Measurements from ENCODE around the gene AGAP3.

The AGAP3 gene

DNA sequence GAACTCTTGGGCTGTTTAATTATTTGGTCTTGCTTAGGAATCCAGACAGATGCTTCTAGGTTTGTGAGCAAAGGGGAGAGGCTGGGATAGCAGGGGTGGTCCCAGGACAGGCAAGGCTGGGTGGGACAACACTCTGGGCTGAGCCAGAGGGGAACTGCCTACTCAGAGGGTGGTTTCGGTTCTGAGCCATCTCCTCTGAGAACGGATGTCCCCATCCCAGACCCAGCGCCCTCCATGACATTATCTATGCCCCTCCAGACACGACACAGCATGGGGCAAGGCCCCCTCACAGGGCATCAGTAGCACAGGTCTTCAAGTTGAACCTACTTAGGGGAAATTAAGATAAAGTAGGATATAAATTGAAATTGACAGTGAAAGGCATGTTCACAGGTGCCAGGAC is 93.7 kb downstream of the AGAP3 start:
- DNase-seq (ENCODE audit: low read depth in 2 of 2) = no peak

DNA sequence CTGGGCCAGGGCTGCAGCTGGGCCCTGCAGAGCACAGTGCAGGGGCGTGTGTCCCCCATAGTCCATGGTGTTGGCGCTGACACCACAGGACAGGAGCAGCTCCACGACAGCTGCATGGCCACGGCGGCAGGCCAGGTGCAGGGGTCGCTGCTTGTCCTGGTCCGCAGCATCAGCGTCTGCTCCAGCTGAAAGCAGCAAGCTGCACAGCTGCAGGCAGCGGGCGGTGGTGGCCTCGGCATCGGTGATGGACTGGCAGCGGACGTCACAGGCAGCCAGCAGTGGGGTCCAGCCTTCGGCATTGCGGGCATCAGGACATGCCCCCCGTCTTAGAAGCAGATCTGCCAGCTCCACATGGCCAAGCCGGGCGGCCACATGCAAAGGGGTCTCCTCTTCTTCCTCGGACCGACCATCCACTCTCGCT is 94.7 kb downstream of the AGAP3 start:
- no peak for DNase-seq (ENCODE audit: low read depth in 2 of 2)

DNA sequence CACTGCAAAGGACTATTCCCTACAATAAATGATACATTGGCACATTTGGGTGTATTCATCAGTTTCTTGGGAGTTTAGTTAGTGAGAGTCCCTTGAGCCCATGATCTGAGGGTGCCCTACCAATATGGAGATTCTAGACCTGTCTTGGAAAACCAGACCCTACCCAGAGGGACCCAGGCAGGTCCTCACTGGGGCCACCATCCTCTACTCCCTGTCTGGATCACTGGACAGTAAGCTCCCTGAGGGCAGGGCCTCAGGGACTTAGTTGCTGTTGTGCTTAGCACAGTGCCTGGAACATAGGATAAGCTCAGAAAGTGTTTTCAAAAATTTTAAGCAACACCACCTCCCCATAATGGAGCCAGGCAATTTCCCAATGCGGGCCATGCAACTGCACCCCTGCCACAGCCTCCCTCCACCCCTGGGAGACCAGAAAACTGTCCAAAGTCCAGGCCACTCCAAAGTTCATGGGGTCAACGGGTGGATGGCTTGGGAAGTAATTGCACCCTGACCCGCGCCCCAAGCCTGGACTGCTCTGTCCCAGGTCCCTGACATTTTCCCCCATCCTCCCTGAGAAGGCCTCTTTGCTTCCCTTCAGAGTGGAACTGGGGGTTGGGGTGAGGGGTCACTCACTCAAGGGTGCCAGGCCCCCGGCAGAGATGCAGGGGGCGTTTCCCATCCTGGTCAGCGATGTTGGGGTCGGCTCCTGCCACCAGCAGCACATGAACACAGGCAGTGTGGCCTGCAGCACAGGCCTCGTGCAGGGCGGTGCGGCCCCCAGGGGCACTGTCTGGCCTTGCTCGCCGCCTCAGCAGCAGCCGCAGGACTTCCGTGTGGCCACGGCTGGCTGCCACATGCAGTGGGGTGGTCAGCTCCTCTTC is 99.7 kb downstream of the AGAP3 start:
- DNase-seq (ENCODE audit: low read depth in 2 of 2) = no peak

DNA sequence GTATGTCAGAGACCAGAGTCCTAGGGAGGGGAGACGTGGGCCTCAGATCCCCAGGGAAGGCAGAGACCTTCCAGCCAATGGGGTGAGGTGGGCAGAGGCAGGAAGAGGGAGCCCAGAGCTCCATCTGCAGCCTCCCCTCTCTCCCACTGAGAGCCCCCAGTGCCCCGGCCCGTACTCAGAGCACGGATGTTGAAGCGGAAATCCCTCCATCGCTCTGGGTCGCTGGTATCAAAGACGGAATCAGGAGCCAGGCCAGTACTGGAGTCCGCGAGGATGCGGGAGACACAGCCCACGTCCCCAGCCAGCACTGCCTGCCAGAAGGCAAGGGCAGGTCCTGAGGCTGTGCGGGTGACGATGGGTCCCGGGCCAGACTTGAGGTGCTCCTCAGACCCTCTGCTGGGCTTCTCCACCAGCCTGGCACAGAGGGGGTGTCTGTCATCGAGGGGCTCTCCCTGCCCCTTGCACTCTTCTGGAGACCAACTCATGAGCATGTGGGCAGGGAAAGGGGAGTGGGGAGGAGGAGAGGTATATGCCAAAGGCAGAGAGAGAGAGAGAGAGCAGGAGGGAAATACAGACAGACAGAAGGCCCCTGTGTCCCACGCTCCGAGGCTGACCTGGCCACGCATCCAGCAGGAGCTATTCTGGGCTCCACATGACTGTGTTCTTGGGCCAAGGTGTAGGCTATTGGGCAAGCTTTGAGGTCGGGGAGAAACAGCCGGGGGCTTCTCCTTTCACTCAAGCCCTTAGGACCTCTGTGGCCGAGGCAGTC is 100.5 kb downstream of the AGAP3 start, which contains the start of gene ASB10:
TSS of gene ASB10 (minus strand) at position 611 of the 769 bp plus-strand sequence. CDS start at position 491, 120 bp downstream.
- no peak for DNase-seq (ENCODE audit: low read depth in 2 of 2)

DNA sequence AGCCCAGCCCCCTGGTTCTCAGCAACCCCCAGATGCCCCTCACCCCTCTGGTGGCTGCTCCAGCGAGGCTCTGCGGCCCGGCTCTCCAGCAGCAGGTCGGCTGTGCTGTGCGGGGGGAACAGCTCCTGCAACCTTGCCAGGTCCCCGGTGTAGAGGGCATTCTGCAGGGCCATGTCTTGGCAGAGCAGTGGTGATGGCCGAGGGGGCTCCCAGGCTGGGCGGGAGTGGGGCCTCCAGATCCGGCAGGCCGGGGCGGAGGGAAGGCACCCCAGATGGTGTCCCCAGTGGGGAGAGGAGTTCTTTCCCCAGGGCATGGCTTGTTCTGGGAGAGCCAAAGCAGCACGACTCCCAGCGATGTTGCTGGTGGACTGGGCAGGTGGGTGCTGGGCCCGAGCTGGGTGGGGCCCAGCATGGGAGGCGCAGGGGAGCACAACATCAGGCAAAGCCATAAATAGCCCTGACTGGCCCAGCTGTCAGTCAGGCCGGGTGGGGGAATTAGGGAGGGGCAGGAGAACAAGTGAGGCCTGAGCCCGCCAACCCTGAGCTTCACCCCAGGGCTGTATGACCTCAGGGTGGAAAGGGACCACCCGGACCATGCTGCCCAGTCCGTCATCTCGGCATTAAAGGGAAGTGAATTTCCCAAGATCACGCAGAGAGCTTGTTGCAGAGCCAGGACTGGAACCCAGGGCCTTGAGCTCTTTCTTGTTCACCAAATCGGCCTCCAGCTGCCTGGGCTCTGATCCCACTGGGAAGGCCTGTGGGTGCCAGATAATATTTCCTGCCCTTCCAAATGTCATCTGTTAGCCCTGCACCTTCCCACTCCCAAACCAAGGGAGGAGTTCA is 101.4 kb downstream of the AGAP3 start:
- no peak for DNase-seq (ENCODE audit: low read depth in 2 of 2)

DNA sequence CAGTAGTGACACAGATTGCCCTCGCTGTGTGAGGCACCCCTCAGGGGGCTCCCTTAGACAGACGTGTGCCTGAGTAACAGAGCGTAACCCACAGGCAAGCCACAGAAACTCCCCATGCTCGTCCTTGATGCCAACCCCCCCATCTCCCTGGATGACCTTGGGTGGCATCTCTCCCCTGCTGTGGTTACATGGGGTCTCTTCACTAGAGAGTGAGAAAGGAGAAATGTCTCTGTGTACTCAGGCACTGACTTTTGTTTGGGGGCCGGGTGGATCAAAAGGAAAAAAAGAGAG is 101.9 kb downstream of the AGAP3 start:
- DNase-seq (ENCODE audit: low read depth in 2 of 2) = no peak

DNA sequence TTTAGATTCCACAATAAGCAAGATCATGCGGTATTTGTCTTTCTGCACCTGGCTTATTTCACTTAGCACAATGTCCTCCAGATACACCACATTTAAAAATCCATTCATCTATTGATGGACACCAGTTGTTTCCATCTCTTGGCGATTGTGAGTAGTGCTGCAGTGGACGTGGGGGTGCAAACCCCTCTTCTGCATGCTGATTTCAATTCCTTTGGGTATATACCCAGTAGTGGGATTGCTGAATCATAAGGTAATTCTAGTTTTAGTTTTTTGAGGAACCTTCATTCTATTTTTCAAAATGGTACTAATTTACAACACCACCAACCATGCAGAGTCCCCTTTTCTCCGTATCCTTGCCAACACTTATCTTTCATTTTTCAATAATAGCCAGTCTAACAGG is 102.8 kb downstream of the AGAP3 start:
- no peak for DNase-seq (ENCODE audit: low read depth in 2 of 2)

DNA sequence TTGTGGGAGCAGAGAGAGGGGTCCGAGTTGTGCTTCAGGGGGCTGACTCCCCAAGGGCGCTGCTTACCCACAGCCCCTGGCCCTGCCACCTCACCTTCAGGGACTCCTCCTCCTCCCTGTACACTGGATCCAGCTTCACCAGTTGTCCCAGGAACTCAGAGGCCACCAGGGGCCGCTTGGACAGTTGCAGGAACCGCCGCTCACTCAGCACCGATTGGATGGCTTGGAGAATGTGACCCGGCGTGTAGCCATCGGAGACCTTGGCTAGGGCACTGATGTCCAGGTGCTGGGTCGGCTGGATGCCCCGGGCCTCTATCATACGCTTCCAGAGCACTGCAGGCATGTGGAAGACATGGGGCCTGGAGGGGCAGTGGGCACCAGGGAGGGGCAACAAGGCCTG is 105.3 kb downstream of the AGAP3 start:
- no peak for DNase-seq (ENCODE audit: low read depth in 2 of 2)

DNA sequence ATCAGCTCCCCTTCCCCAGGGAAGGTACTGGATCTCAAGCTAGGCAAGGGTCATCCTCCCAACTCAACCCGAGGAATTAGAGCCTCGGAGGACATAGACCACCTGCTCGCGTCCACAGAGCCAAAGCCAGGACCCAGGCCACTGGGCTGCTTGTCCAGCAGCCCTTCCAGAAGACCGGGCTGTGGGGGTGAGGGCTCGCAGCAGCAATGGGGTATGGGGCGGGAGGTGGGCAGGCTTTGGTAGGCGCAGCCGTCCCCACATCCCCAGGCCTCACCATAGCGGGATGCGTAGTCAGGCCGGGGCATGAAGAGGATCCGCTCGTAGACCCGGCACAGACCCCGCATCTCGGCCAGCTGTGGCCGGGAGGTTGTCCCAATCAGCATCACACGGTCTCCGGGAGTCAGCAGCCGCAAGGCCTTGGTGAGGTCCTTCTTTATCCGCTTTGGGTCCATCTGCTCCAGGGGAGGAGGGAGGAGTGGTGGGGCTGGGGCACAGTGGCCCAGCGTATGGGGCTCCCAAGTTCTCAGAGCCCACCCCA is 105.8 kb downstream of the AGAP3 start:
- DNase-seq (ENCODE audit: low read depth in 2 of 2) = no peak

DNA sequence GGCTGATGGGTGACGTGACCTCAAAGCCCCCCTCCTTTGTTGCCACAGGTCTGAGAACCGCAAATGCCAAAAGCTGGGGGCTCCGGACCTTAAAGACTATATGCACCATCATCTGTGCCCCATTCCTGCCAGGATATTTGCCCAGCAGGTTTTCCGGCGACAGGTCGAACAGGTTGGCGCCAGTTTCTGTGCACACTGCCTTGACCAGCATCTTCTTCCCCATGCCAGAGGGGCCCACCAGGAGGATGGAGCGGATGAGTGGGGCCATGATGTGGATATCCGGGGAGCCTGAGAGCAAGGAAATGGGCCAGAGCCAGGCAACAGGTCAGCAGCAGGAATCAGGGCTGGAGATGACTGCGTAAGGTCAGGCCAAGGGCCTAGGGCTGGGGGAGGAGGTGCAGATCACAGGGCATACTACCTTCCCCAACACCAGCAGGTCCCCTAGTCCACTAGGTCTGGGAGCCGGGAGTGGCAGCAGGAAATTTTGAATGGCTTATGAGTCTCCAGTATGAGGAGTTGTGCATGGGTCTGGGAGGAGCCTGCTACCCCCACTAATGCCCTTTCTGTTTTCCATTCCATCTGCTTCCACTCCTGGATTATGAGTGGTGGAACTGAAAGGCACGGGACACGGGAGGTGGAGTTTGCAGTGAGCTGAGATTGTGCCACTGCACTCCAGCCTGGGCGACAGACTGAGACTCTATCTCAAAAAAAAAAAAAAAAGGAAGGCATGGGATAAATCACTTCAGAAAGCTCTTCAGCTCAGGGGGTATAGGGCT is 107.1 kb downstream of the AGAP3 start:
- no peak for DNase-seq (ENCODE audit: low read depth in 2 of 2)

All from stimulated activated CD4-positive, alpha-beta T cell treated with anti-CD3 and anti-CD28 coated beads, Interleukin-1b, Interleukin-23, amount 100 ng/mL, for 4 hours (primary cell).